ENCODE results near the gene SOX6. TPM values are rescaled to one million over a fixed set of nuclear protein-coding genes. Genes with fewer than 3 reads are reported as not detected.

SOX6 gene
- total and polyA plus RNA-seq, 9 donors, result 10.9 to 26.5 (median 17.9) TPM

- no CpG with 5 or more reads among the region's 2 CpGs for WGBS (ENCODE audit: insufficient coverage)
- no peak for DNase-seq
- H3K4me1 ChIP-seq (ENCODE audit: control insufficient read depth, insufficient read depth, low read length), result peaks cover 2% of the 10 kb centered on the region
- no peak overlapping the region for H3K4me3 ChIP-seq (ENCODE audit: low read length)
- no peaks in the 10 kb centered on the region for H3K36me3 ChIP-seq (ENCODE audit: control insufficient read depth, insufficient read depth, low read length)
- H3K27me3 ChIP-seq (ENCODE audit: control insufficient read depth, insufficient read depth, low read length), result no peaks in the 10 kb centered on the region
- no peaks in the 10 kb centered on the region for H3K9me3 ChIP-seq (replicated peaks; ENCODE audit: control insufficient read depth, low read depth, low read length)
- no peak overlapping the region for H3K27ac ChIP-seq (ENCODE audit: low read length)
Observed at GRCh38 chr11:16182553-16182952, 173.8 kb downstream of the SOX6 start.

DNA sequence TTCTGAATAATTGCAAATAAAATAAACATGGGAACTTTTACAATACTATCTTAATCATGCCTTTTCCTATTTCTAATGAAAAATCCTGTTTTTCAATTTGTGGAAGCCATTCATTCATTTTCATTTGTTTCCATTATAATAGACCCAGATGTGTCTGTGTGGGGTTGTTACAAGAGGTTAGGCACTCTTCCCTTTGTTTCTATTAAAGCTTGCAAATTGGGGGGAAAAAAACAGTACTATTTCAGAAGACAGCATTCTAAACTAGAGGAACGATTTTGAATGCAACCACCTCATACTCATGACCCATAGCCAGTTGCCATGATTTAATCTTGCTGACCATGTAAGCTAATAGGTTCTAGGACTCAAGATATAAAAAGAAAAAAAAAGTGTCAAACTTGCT lies 175.5 kb downstream of the SOX6 start:
- WGBS (ENCODE audit: insufficient coverage), result no CpG with 5 or more reads among the region's 1 CpG
- no peaks in the 10 kb centered on the region for H3K36me3 ChIP-seq (ENCODE audit: control insufficient read depth, insufficient read depth, low read length)
- DNase-seq, result no peak
- H3K9me3 ChIP-seq (replicated peaks; ENCODE audit: control insufficient read depth, low read depth, low read length), result no peaks in the 10 kb centered on the region
- H3K27ac ChIP-seq (ENCODE audit: low read length), result no peak overlapping the region
- no peaks in the 10 kb centered on the region for H3K27me3 ChIP-seq (ENCODE audit: control insufficient read depth, insufficient read depth, low read length)
- H3K4me1 ChIP-seq (ENCODE audit: control insufficient read depth, insufficient read depth, low read length), result no peaks in the 10 kb centered on the region
- H3K4me3 ChIP-seq (ENCODE audit: low read length), result no peak overlapping the region

DNA sequence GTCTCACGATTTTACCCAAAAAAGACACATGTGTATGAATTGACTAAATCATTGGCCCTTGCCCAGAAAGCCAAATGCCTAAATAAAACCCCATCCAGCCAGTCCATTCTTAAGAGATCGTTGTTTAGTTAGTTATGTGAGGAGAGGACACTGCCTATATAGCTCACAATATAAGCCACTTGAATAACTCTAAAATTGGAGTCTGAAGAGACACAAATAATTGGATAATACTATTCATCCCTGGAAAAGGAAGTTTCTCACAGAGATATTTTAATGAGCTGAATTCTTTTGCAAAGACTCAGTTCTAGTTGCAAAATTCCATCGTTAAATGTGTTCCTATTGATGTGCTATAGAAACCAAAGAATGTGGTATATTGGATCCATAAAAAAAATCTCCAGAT lies 176.7 kb downstream of the SOX6 start:
- H3K27ac ChIP-seq (ENCODE audit: low read length), result no peak overlapping the region
- no peak for DNase-seq
- H3K4me3 ChIP-seq (ENCODE audit: low read length), result no peak overlapping the region
- WGBS (ENCODE audit: insufficient coverage), result no CpG with 5 or more reads among the region's 3 CpGs
- H3K9me3 ChIP-seq (replicated peaks; ENCODE audit: control insufficient read depth, low read depth, low read length), result no peaks in the 10 kb centered on the region
- no peaks in the 10 kb centered on the region for H3K27me3 ChIP-seq (ENCODE audit: control insufficient read depth, insufficient read depth, low read length)
- H3K36me3 ChIP-seq (ENCODE audit: control insufficient read depth, insufficient read depth, low read length), result no peaks in the 10 kb centered on the region
- no peaks in the 10 kb centered on the region for H3K4me1 ChIP-seq (ENCODE audit: control insufficient read depth, insufficient read depth, low read length)

- H3K9me3 ChIP-seq (replicated peaks; ENCODE audit: control insufficient read depth, low read depth, low read length), result no peaks in the 10 kb centered on the region
- H3K36me3 ChIP-seq (ENCODE audit: control insufficient read depth, insufficient read depth, low read length), result no peaks in the 10 kb centered on the region
- H3K4me1 ChIP-seq (ENCODE audit: control insufficient read depth, insufficient read depth, low read length), result no peaks in the 10 kb centered on the region
- no peak overlapping the region for H3K27ac ChIP-seq (ENCODE audit: low read length)
- no peaks in the 10 kb centered on the region for H3K27me3 ChIP-seq (ENCODE audit: control insufficient read depth, insufficient read depth, low read length)
- no CpG with 5 or more reads among the region's 1 CpG for WGBS (ENCODE audit: insufficient coverage)
- no peak overlapping the region for H3K4me3 ChIP-seq (ENCODE audit: low read length)
- no peak for DNase-seq
Observed at GRCh38 chr11:16178273-16178672, 178.1 kb downstream of the SOX6 start.

- 95% methylated on average over 3 of the region's 3 CpGs for WGBS (ENCODE audit: insufficient coverage)
Observed at GRCh38 chr11:16177688-16178087, 178.7 kb downstream of the SOX6 start.

GRCh38 chr11:16173798-16174197 lies 182.5 kb downstream of the SOX6 start:
- no peak for DNase-seq
- Histone ChIP-seq H3K4me3 (ENCODE audit: low read length) (no peak overlapping the region), H3K27me3 (ENCODE audit: control insufficient read depth, insufficient read depth, low read length) (no peaks in the 10 kb centered on the region), H3K27ac (ENCODE audit: low read length) (no peak overlapping the region), H3K9me3 (replicated peaks; ENCODE audit: control insufficient read depth, low read depth, low read length) (no peaks in the 10 kb centered on the region), H3K36me3 (ENCODE audit: control insufficient read depth, insufficient read depth, low read length) (no peaks in the 10 kb centered on the region), H3K4me1 (ENCODE audit: control insufficient read depth, insufficient read depth, low read length) (no peaks in the 10 kb centered on the region)

More at GRCh38 chr11:16177688-16178087, 178.7 kb downstream of the SOX6 start:
- Histone ChIP-seq H3K4me3 (ENCODE audit: low read length) (no peak overlapping the region), H3K4me1 (ENCODE audit: control insufficient read depth, insufficient read depth, low read length) (no peaks in the 10 kb centered on the region), H3K27ac (ENCODE audit: low read length) (no peak overlapping the region), H3K27me3 (ENCODE audit: control insufficient read depth, insufficient read depth, low read length) (no peaks in the 10 kb centered on the region), H3K36me3 (ENCODE audit: control insufficient read depth, insufficient read depth, low read length) (no peaks in the 10 kb centered on the region), H3K9me3 (replicated peaks; ENCODE audit: control insufficient read depth, low read depth, low read length) (no peaks in the 10 kb centered on the region)
- no peak for DNase-seq

DNA sequence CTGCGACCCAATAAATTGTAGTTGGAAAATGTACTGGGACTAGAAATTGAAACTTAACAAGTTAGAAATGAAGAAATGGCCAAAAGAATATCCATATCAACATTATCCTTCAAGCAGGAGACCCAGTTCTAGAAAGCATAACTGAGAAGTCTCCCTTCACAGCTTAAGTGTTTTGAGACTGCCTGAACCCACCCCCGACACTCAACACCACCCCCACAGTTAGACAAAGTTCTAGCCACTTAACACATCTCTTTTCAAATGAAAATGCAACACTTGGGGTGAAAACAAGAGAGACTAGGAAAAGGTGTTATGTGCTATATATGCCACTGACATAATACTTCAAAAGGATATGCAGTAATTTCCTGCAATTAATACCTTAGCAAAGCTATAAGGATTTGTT lies 184.5 kb downstream of the SOX6 start:
- Histone ChIP-seq H3K4me1 (ENCODE audit: control insufficient read depth, insufficient read depth, low read length) (no peaks in the 10 kb centered on the region), H3K9me3 (replicated peaks; ENCODE audit: control insufficient read depth, low read depth, low read length) (no peaks in the 10 kb centered on the region), H3K27me3 (ENCODE audit: control insufficient read depth, insufficient read depth, low read length) (no peaks in the 10 kb centered on the region), H3K4me3 (ENCODE audit: low read length) (no peak overlapping the region), H3K27ac (ENCODE audit: low read length) (no peak overlapping the region), H3K36me3 (ENCODE audit: control insufficient read depth, insufficient read depth, low read length) (no peaks in the 10 kb centered on the region)
- no CpG with 5 or more reads among the region's 2 CpGs for WGBS (ENCODE audit: insufficient coverage)
- no peak for DNase-seq

DNA sequence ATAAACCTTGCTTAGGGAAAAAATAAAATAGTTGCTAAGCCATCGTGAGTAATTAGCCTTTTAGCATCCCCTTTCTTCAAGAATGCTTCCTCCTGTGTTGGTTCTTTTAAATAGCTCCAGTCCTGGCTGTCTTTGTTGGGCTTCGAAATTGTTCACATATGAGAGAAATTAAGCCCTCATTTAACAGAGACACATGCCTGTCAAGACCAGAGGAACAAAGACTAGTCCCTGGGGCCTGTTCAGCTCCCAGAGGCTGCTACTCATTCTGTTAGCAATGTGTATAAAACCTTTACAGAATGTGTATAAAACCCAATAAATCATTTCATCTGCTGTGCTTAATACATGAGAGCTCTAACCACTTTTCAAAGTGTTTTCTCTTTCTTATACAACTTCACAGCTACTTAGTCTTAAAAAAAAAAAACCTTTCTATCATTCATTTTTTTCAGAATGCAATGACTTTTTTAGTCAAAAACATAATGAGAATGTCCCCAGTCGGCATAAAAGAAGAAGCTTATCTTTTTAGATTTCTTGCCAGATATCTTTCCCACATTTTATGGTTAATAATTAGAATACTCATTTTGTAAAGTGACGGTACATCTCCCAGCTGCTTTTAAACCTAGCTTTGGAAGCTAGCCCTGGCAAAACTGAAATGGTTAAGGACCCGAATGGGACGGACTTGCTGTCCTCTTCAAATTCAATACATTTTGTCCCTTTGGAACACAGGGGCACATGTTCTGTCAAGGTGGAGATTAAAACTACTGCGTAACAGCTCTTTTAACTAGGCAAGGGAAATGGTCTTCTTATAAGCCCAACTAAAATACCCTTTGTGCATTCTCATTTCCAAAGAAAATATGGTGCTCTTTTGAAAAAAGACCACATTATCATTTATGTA lies 186.1 kb downstream of the SOX6 start:
- WGBS (ENCODE audit: insufficient coverage), result 80% methylated on average over 1 of the region's 7 CpGs
- Histone ChIP-seq H3K4me1 (ENCODE audit: control insufficient read depth, insufficient read depth, low read length) (no peaks in the 10 kb centered on the region), H3K9me3 (replicated peaks; ENCODE audit: control insufficient read depth, low read depth, low read length) (no peaks in the 10 kb centered on the region), H3K36me3 (ENCODE audit: control insufficient read depth, insufficient read depth, low read length) (no peaks in the 10 kb centered on the region), H3K4me3 (ENCODE audit: low read length) (no peak overlapping the region), H3K27ac (ENCODE audit: low read length) (no peak overlapping the region), H3K27me3 (ENCODE audit: control insufficient read depth, insufficient read depth, low read length) (no peaks in the 10 kb centered on the region)
- DNase-seq, result peak; percentile 28

- DNase-seq, result peak; percentile 37
Observed at GRCh38 chr11:16169541-16169940, 186.8 kb downstream of the SOX6 start.

GRCh38 chr11:16167706-16168487 lies 188.4 kb downstream of the SOX6 start:
- no peaks in the 10 kb centered on the region for H3K4me1 ChIP-seq (ENCODE audit: control insufficient read depth, insufficient read depth, low read length)
- H3K9me3 ChIP-seq (replicated peaks; ENCODE audit: control insufficient read depth, low read depth, low read length), result no peaks in the 10 kb centered on the region
- no peaks in the 10 kb centered on the region for H3K27me3 ChIP-seq (ENCODE audit: control insufficient read depth, insufficient read depth, low read length)
- no peak overlapping the region for H3K4me3 ChIP-seq (ENCODE audit: low read length)
- 100% methylated on average over 1 of the region's 3 CpGs for WGBS (ENCODE audit: insufficient coverage)
- no peaks in the 10 kb centered on the region for H3K36me3 ChIP-seq (ENCODE audit: control insufficient read depth, insufficient read depth, low read length)
- DNase-seq, result no peak
- H3K27ac ChIP-seq (ENCODE audit: low read length), result no peak overlapping the region

More at GRCh38 chr11:16169541-16169940, 186.8 kb downstream of the SOX6 start:
- H3K4me3 ChIP-seq (ENCODE audit: low read length), result no peak overlapping the region
- no peaks in the 10 kb centered on the region for H3K4me1 ChIP-seq (ENCODE audit: control insufficient read depth, insufficient read depth, low read length)
- no peaks in the 10 kb centered on the region for H3K36me3 ChIP-seq (ENCODE audit: control insufficient read depth, insufficient read depth, low read length)
- no peak overlapping the region for H3K27ac ChIP-seq (ENCODE audit: low read length)
- no peaks in the 10 kb centered on the region for H3K27me3 ChIP-seq (ENCODE audit: control insufficient read depth, insufficient read depth, low read length)
- no peaks in the 10 kb centered on the region for H3K9me3 ChIP-seq (replicated peaks; ENCODE audit: control insufficient read depth, low read depth, low read length)

All from muscle of leg (tissue), 11 donors.